ENCODE results near the gene ANXA2. TPM values are rescaled to one million over a fixed set of nuclear protein-coding genes. Genes with fewer than 3 reads are reported as not detected.

ANXA2 gene
- polyA plus RNA-seq, 1 donor = 362 TPM

Other genes with a start within 250 kb of the ANXA2 start
- 37.5 TPM for gene ICE2, start 81.2 kb upstream of the ANXA2 start, polyA plus RNA-seq (ENCODE audit: insufficient read length)

All from forelimb muscle (tissue), 1 donor.